ENCODE results near the gene LAD1.

LAD1 gene

DNA sequence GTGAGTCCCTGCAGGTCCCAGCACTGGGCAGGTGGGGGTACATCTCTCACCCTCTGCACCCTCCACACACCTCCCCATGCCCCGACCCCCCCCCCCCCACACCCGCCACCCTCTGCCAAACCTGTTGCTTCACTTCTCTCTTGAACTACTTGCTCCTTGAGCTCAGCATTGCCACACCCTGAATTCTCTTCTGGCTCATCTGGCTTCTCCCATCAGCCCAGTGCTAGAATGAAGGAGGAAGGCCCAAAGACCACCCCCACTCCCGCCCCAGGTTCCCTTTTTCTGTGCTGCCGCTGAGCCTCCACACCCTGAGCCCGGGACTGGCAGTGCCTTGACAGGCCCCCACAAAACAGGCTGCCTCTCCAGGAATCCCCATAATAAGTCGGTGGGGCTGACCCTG, 28.8 kb upstream of the LAD1 start:
- no peak overlapping the region for H3K4me3 ChIP-seq (ENCODE audit: low read depth, low read length)
- TF ChIP-seq, protein P1, sequence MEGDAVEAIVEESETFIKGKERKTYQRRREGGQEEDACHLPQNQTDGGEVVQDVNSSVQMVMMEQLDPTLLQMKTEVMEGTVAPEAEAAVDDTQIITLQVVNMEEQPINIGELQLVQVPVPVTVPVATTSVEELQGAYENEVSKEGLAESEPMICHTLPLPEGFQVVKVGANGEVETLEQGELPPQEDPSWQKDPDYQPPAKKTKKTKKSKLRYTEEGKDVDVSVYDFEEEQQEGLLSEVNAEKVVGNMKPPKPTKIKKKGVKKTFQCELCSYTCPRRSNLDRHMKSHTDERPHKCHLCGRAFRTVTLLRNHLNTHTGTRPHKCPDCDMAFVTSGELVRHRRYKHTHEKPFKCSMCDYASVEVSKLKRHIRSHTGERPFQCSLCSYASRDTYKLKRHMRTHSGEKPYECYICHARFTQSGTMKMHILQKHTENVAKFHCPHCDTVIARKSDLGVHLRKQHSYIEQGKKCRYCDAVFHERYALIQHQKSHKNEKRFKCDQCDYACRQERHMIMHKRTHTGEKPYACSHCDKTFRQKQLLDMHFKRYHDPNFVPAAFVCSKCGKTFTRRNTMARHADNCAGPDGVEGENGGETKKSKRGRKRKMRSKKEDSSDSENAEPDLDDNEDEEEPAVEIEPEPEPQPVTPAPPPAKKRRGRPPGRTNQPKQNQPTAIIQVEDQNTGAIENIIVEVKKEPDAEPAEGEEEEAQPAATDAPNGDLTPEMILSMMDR (IDR thresholded peaks at IDR 0.05; ENCODE audit: insufficient read depth, low read length, missing control alignments): no peak
- ChIA-PET POLR2A (no interaction called here), CTCF (interaction anchor here (4.5 kb wide), 1 partner anchor 8 kb away, joined by 32 read pairs; no protein-coding TSS in a partner anchor)
- DNase-seq (ENCODE audit: low read depth, low spot score): no peak

DNA sequence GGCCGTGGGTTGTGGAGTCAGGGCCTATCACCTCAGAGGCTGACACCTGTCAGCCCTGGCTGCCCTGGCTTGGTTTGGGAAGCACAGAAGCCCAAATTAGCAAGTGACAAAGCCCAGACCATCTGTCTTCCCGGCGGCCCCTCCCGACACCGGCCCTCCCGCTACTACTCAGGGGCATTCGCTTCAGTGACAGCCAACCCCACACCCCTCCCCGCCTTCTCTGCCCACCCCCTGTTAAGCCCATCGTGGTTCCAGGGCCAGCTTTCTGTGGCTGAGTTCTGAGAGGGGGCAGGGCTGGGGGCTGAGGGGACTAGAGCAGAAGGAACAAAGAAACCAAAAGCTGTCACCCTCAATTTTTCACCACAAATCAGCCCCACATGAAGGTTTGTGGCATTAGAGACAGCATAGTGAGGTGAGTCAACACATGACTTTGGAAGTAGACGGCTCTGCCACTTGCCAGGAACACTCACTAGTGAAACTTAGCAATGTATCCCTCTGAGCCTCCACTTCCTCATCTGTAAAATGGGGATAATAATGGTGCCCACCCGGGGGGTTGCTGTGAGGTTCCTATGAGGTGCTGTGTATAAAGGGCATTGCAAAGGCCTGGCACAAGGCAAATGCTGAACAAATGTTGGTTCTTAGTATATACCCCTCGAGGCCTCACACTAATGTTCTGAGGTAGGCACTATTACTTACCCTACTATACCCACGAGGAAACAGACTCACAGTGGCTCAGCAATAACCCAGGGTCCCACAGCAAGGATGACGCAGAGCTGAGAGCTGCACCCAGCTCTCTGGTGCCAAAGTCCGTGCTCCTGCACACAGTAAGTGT, 27.6 kb upstream of the LAD1 start:
- ChIA-PET POLR2A (no interaction called here), CTCF (interaction anchor here (1.1 to 4.5 kb wide), 5 partner anchors 9 to 86 kb away, joined by 3 to 32 read pairs (median 4); no protein-coding TSS in a partner anchor)
- no peak for DNase-seq (ENCODE audit: low read depth, low spot score)
- TF ChIP-seq, protein P1 (IDR thresholded peaks at IDR 0.05; ENCODE audit: insufficient read depth, low read length, missing control alignments): no peak
- no peak overlapping the region for H3K4me3 ChIP-seq (ENCODE audit: low read depth, low read length)

DNA sequence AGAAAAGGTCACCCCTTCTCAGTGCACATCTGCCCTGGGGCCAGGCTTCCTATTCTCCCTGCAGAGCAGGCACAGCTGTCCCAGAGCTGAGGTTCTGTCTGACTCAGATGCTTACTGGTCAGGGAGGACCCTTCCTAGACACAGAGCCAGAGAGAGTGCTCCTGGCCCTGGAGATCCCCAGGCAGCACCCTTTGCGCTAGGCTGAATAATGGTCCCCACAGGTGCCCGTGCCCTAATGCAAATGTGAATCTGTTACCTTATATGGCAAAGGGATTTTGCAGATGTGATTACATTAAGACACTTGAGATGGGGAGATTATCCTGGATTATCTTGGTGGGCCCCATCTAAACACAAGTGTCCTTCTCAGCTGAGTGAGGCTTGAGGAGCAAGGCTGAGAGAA, 25.0 kb upstream of the LAD1 start:
- TF ChIP-seq, protein P1 (IDR thresholded peaks at IDR 0.05; ENCODE audit: insufficient read depth, low read length, missing control alignments): no peak
- POLR2A ChIA-PET: no interaction called here
- DNase-seq (ENCODE audit: low read depth, low spot score): no peak
- no peak overlapping the region for H3K4me3 ChIP-seq (ENCODE audit: low read depth, low read length)
- CTCF ChIA-PET: interaction anchor here (1.6 to 4.5 kb wide), 3 partner anchors 9 to 12 kb away, joined by 3 to 32 read pairs (median 5); no protein-coding TSS in a partner anchor

DNA sequence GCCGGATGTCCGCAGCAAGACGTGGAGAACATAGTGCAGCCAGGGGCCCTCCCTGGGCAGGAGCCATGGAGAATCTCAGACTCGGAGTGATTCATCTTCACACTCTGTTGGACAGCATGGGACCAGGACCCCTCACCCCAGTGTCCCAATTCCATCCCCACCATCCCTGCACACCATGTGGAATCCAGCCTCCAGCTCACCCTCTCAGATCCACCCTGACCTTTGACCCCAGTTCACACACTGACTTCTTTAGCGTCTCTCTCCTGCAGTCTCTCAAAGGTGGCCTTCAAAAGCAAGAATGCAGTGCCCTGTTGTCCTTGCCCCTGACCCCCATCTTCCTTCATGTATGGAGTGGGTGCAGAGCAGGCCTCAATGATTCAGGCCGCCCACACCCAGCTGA, 24.5 kb upstream of the LAD1 start:
- DNase-seq (ENCODE audit: low read depth, low spot score): no peak
- CTCF ChIA-PET: interaction anchor here (1.1 to 1.6 kb wide), 3 partner anchors 9 to 89 kb away, joined by 3 to 5 read pairs (median 3); no protein-coding TSS in a partner anchor
- no peak overlapping the region for H3K4me3 ChIP-seq (ENCODE audit: low read depth, low read length)
- TF ChIP-seq, protein P1 (IDR thresholded peaks at IDR 0.05; ENCODE audit: insufficient read depth, low read length, missing control alignments): no peak
- POLR2A ChIA-PET: no interaction called here

DNA sequence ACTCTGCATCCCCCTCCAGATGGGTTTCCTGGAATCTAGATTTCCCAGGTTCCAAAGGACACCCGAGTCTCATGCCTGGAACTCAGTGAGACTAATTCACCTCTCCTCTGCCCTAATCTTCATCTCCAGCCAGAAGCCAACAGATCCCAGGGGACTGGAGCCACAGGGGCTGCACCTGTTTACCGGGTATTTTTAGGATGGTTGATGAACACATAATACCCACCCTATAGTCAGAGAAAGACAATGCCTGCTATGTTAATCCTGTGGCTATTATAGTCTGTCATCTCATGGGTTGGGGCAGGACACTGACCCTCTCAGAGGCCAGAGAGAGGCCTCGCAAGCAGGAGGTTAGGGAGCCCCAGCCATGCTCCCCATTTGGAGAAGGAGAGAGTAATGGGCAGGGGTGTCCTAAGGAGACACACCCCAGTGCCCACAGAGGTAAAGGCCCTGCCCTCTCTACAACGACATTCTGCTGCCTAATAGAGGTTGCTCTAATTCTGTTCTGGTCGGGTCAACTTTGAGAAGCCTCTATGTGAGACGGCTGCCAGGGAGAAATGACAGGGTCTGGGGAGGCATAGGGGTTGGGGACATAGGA, 23.4 kb upstream of the LAD1 start:
- ChIA-PET CTCF (interaction anchor here (1.1 to 1.9 kb wide), 5 partner anchors 11 to 91 kb away, joined by 3 to 13 read pairs (median 4); no protein-coding TSS in a partner anchor), POLR2A (no interaction called here)
- no peak overlapping the region for H3K4me3 ChIP-seq (ENCODE audit: low read depth, low read length)
- no peak for DNase-seq (ENCODE audit: low read depth, low spot score)
- TF ChIP-seq, protein P1 (IDR thresholded peaks at IDR 0.05; ENCODE audit: insufficient read depth, low read length, missing control alignments): no peak

DNA sequence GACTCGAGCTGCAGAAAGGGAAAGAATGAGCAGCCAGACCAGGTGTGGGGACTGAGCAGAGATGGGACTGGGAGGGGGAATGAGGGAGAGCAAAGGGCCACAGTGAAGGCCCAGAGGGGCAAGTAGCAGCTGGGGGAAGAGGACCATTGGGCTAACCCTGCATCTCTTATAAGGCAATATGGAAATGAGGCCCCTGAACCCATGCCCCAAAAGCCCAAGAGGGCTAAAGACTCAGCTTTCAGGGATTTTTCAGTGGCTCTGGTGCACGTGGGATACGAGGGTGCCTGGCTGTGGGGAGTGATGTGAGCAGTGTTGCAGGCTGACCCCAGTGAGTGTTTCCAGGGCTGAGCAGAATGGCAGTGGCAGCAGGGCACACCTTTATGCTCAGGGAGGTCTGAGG, 22.9 kb upstream of the LAD1 start:
- TF ChIP-seq, protein P1 (IDR thresholded peaks at IDR 0.05; ENCODE audit: insufficient read depth, low read length, missing control alignments): no peak
- DNase-seq (ENCODE audit: low read depth, low spot score): no peak
- CTCF ChIA-PET: interaction anchor here (1.3 to 1.9 kb wide), 5 partner anchors 13 to 91 kb away, joined by 3 to 13 read pairs (median 4); no protein-coding TSS in a partner anchor
- H3K4me3 ChIP-seq (ENCODE audit: low read depth, low read length): no peak overlapping the region
- POLR2A ChIA-PET: no interaction called here
